CD14-positive monocyte (primary cell): ENCODE data around the gene NRXN3. TPM values are rescaled to one million over a fixed set of nuclear protein-coding genes. Genes with fewer than 3 reads are reported as not detected.

ENCODE experiments used
- DNase-seq, 3 donors: peaks; one replicate each; pipeline ENCODE4 v3.0.0-alpha.2; 2011 to 2022
- H2AFZ ChIP-seq: 2 replicates; pipeline ENCODE4 v1.6.0; 2012; ENCODE audit warnings: mild to moderate bottlenecking, low read depth, low read length, inconsistent platforms; ENCODE audit not compliant: insufficient read depth, poor library complexity, severe bottlenecking
- H3K27ac ChIP-seq, 2 donors: 1 replicate in 1 of 2; 2 replicates in 1 of 2; pipeline ENCODE4 v1.5.1; 2012 to 2013; ENCODE audit warnings: low read length in 2 of 2, control low read depth in 1 of 2, inconsistent platforms in 1 of 2, low read depth in 1 of 2, mild to moderate bottlenecking in 1 of 2
- H3K27me3 ChIP-seq, 2 donors: one replicate each; pipeline versions ENCODE4 v1.6.0 to v1.6.1; 2011 to 2013; ENCODE audit warnings: low read length in 2 of 2; ENCODE audit not compliant: control insufficient read depth in 2 of 2, insufficient read depth in 2 of 2
- H3K36me3 ChIP-seq, 2 donors: replicated peaks in 1 of 2; 1 replicate in 1 of 2; 2 replicates in 1 of 2; pipeline versions ENCODE4 v1.5.1 to v1.6.1; 2012 to 2013; ENCODE audit warnings: low read length in 2 of 2, control low read depth in 1 of 2, inconsistent platforms in 1 of 2, mild to moderate bottlenecking in 1 of 2; ENCODE audit not compliant: insufficient read depth in 2 of 2, control insufficient read depth in 1 of 2
- H3K4me1 ChIP-seq, 2 donors: 1 replicate in 1 of 2; 2 replicates in 1 of 2; pipeline versions ENCODE4 v1.5.1 to v1.6.1; 2012 to 2013; ENCODE audit warnings: low read length in 2 of 2, control low read depth in 1 of 2, inconsistent platforms in 1 of 2, mild to moderate bottlenecking in 1 of 2, moderate library complexity in 1 of 2; ENCODE audit not compliant: insufficient read depth in 2 of 2, control insufficient read depth in 1 of 2
- H3K4me2 ChIP-seq: replicated peaks from 2 replicates; pipeline ENCODE3; 2012; ENCODE audit warnings: low read length, moderate library complexity, mild to moderate bottlenecking; ENCODE audit not compliant: poor library complexity, severe bottlenecking; ENCODE audit errors: extremely low read depth
- H3K4me3 ChIP-seq, 3 experiments: fragments of 200-600 bp in 1 of 3; sonication (generic) in 1 of 3; replicated peaks in 1 of 3; 1 replicate in 2 of 3; 2 replicates in 1 of 3; pipeline ENCODE4 v1.5.1; 2011 to 2013; ENCODE audit warnings: low read length in 3 of 3, mild to moderate bottlenecking in 3 of 3, control low read depth in 2 of 3, low read depth in 2 of 3, inconsistent platforms in 1 of 3, moderate library complexity in 1 of 3
- H3K79me2 ChIP-seq: 2 replicates; pipeline ENCODE4 v1.6.0; 2012; ENCODE audit warnings: mild to moderate bottlenecking, control low read depth, inconsistent platforms, low read length, moderate library complexity; ENCODE audit not compliant: insufficient read depth
- H3K9ac ChIP-seq: 2 replicates; pipeline ENCODE4 v1.6.0; 2017; ENCODE audit warnings: low read length, mild to moderate bottlenecking; ENCODE audit not compliant: insufficient read depth, poor library complexity, severe bottlenecking
- H3K9me3 ChIP-seq, 2 donors: replicated peaks in 1 of 2; 1 replicate in 1 of 2; 2 replicates in 1 of 2; pipeline versions ENCODE4 v1.5.1 to v1.6.1; 2012 to 2013; ENCODE audit warnings: low read length in 2 of 2, control low read depth in 1 of 2; ENCODE audit not compliant: control insufficient read depth in 1 of 2, insufficient read depth in 1 of 2
- H4K20me1 ChIP-seq: 2 replicates; pipeline ENCODE4 v1.6.0; 2012; ENCODE audit warnings: mild to moderate bottlenecking, low read length, control low read depth, moderate library complexity; ENCODE audit not compliant: insufficient read depth
- H3K27ac Mint-ChIP-seq, 7 donors: one replicate each; pipeline ENCODE4 v1.8.0; 2020; ENCODE audit warnings: mild to moderate bottlenecking in 7 of 7, mixed read lengths in 7 of 7, moderate library complexity in 6 of 7, inconsistent platforms in 2 of 7
- H3K27me3 Mint-ChIP-seq, 3 donors: one replicate each; pipeline ENCODE4 v1.8.0; 2021 to 2022; ENCODE audit warnings: low read depth in 3 of 3, mild to moderate bottlenecking in 3 of 3, mixed read lengths in 3 of 3, moderate library complexity in 3 of 3, inconsistent platforms in 1 of 3
- H3K36me3 Mint-ChIP-seq, 2 donors: one replicate each; pipeline ENCODE4 v1.8.0; 2020; ENCODE audit warnings: mixed read lengths in 2 of 2, inconsistent platforms in 1 of 2, mild to moderate bottlenecking in 1 of 2
- H3K4me1 Mint-ChIP-seq: one replicate; pipeline ENCODE4 v1.8.0; 2020; ENCODE audit warnings: mild to moderate bottlenecking, mixed read lengths
- H3K4me3 Mint-ChIP-seq, 2 donors: one replicate each; pipeline ENCODE4 v1.8.0; 2020; ENCODE audit warnings: mild to moderate bottlenecking in 2 of 2, mixed read lengths in 2 of 2, moderate library complexity in 1 of 2
- H3K9me3 Mint-ChIP-seq, 7 donors: one replicate each; pipeline ENCODE4 v1.8.0; 2020 to 2022; ENCODE audit warnings: mixed read lengths in 7 of 7, mild to moderate bottlenecking in 6 of 7, moderate library complexity in 6 of 7, inconsistent platforms in 2 of 7
- WGBS: methylation state at CpG from one replicate; pipeline ENCODE4 v1.1.5; 2013; ENCODE audit warnings: missing lambda C conversion rate; ENCODE audit not compliant: insufficient coverage; 5-methylcytosine and 5-hydroxymethylcytosine counted together
- intact Hi-C, 2 donors: fragments of 100-400 bp; cut with micrococcal nuclease; formaldehyde crosslinking; loops; one replicate each; pipeline versions ENCODE4 v1.15.0 to v1.15.1; 2023
- polyA plus RNA-seq, 3 donors: library from polyadenylated mRNA; depleted of rRNA in 1 of 3; unstranded in 2 of 3; stranded (reverse) in 1 of 3; fragments of 300-500 nt in 2 of 3; fragments of >200 nt in 1 of 3; fragmentation: Illumina TruSeq in 2 of 3; gene quantifications; 1 replicate in 2 of 3; 2 replicates in 1 of 3; pipeline ENCODE4 v1.2.3, GENCODE V29; 2012 to 2021
- TF ChIP-seq, protein P1 (sequence below): fragments of 200-600 bp; IDR thresholded peaks from one replicate; pipeline ENCODE4 v1.8.0; 2022; ENCODE audit warnings: antibody characterized with exemption, mild to moderate bottlenecking

NRXN3 gene
- polyA plus RNA-seq, 3 donors: not detected

DNA sequence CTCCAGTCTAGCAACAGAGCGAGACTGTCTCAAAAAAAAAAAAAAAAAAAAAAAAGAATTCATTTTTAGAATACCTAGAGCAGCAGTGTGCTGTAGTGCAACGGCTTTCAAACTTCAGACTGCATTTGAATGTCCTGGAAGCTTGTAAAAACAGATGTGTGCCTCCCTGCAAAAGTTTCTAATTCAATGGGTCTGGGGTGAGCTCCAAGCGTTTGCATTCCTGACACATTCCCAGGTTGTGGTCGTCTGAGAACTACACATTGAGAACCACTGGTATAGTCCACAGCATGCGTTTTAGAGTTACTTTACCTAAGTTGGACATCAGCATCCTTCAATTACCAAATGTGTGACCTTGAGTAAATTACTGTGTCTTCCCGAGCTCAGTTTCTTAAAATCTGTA is 816.8 kb downstream of the NRXN3 start:
- Histone ChIP-seq H3K4me1 (no peaks in the 10 kb centered on the region), H3K9ac (no peak overlapping the region), H3K79me2 (no peaks in the 10 kb centered on the region), H2AFZ (no peak overlapping the region), H3K27ac (no peak overlapping the region), H3K36me3 (no peaks in the 10 kb centered on the region), H3K9me3 (no peaks in the 10 kb centered on the region), H3K4me2 (no peak overlapping the region), H4K20me1 (no peaks in the 10 kb centered on the region), H3K4me3 (no peak overlapping the region), H3K27me3 (no peaks in the 10 kb centered on the region)
- TF ChIP-seq, protein P1, sequence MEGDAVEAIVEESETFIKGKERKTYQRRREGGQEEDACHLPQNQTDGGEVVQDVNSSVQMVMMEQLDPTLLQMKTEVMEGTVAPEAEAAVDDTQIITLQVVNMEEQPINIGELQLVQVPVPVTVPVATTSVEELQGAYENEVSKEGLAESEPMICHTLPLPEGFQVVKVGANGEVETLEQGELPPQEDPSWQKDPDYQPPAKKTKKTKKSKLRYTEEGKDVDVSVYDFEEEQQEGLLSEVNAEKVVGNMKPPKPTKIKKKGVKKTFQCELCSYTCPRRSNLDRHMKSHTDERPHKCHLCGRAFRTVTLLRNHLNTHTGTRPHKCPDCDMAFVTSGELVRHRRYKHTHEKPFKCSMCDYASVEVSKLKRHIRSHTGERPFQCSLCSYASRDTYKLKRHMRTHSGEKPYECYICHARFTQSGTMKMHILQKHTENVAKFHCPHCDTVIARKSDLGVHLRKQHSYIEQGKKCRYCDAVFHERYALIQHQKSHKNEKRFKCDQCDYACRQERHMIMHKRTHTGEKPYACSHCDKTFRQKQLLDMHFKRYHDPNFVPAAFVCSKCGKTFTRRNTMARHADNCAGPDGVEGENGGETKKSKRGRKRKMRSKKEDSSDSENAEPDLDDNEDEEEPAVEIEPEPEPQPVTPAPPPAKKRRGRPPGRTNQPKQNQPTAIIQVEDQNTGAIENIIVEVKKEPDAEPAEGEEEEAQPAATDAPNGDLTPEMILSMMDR: no peak
- no peak for DNase-seq
- peaks cover 0 to 3% (median 2%) of the 10 kb centered on the region in 3 donors for H3K27me3 Mint-ChIP-seq
- H3K27ac Mint-ChIP-seq: no peak overlapping the region
- no peak overlapping the region for H3K4me3 Mint-ChIP-seq
- intact Hi-C loops: no loop called here
- H3K9me3 Mint-ChIP-seq: peaks cover 0 to 1% (median 0%) of the 10 kb centered on the region in 7 donors
- H3K36me3 Mint-ChIP-seq: no peaks in the 10 kb centered on the region
- WGBS: 38% methylated on average over 1 of the region's 6 CpGs
- no peaks in the 10 kb centered on the region for H3K4me1 Mint-ChIP-seq

DNA sequence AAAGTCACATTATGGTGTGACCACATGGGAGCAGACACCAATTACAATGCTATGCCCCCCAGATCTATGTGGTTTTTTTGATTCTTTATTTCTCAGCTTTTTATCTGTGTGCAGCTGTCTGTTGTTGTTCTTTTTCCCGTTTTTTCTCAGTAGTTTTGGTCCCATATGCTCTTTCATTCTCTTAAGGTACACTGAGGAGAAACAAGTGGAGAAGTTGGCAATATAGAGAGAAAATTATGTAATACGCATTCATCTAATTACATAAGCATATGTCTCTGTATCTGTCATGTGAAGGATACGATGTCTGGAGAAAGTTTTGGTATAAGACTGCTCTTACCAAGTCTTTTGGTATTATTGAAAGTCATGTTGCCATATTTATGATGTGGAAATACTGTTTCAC is 819.0 kb downstream of the NRXN3 start:
- H3K27ac ChIP-seq: no peak overlapping the region
- H3K79me2 ChIP-seq: no peaks in the 10 kb centered on the region
- no peak overlapping the region for H3K4me3 ChIP-seq
- no peak overlapping the region for H3K27ac Mint-ChIP-seq
- H3K36me3 ChIP-seq: no peaks in the 10 kb centered on the region
- H3K27me3 Mint-ChIP-seq: peaks cover 0 to 3% (median 3%) of the 10 kb centered on the region in 3 donors
- no peaks in the 10 kb centered on the region for H3K27me3 ChIP-seq
- no peak for DNase-seq
- H4K20me1 ChIP-seq: no peaks in the 10 kb centered on the region
- no peak overlapping the region for H2AFZ ChIP-seq
- H3K4me1 Mint-ChIP-seq: no peaks in the 10 kb centered on the region
- H3K4me3 Mint-ChIP-seq: no peak overlapping the region
- no peak overlapping the region for H3K4me2 ChIP-seq
- H3K4me1 ChIP-seq: no peaks in the 10 kb centered on the region
- intact Hi-C loops: no loop called here
- TF ChIP-seq, protein P1: no peak
- H3K9me3 Mint-ChIP-seq: peaks cover 0 to 1% (median 0%) of the 10 kb centered on the region in 7 donors
- no peaks in the 10 kb centered on the region for H3K36me3 Mint-ChIP-seq
- no peaks in the 10 kb centered on the region for H3K9me3 ChIP-seq
- H3K9ac ChIP-seq: no peak overlapping the region
- WGBS: no CpG with 5 or more reads among the region's 3 CpGs
